ENCODE results near the gene SGTA. TPM values are rescaled to one million over a fixed set of nuclear protein-coding genes. Genes with fewer than 3 reads are reported as not detected.

SGTA gene
- total and polyA plus RNA-seq, 7 donors = 63.4 to 186 (median 99.1) TPM

- Histone ChIP-seq H3K4me1 (no peaks in the 10 kb centered on the region), H3K9me3 (peaks cover 5% of the 10 kb centered on the region), H3K27me3 (ENCODE audit: insufficient read depth in 3 of 3, low read length in 2 of 3) (peaks cover 0 to 58% (median 27%) of the 10 kb centered on the region in 3 donors), H3K4me3 (no peak overlapping the region), H3K36me3 (ENCODE audit: insufficient read depth in 1 of 2, low read depth in 1 of 2) (no peaks in the 10 kb centered on the region), H3K27ac (no peak overlapping the region)
- 80 to 84% (median 81%) methylated on average over 48 to 52 of the region's 52 CpGs for WGBS, 3 donors
- DNase-seq (no peak), ATAC-seq (no peak)
- no peak for TF ChIP-seq CTCF (IDR thresholded peaks at IDR 0.05)
- intact Hi-C loops (cut with DNase I) = no loop called here
Observed at GRCh38 chr19:2717638-2718541, 65.2 kb downstream of the SGTA start.

GRCh38 chr19:2716722-2717637 lies 66.1 kb downstream of the SGTA start:
- intact Hi-C loops (cut with DNase I) = no loop called here
- no peak for DNase-seq
- ATAC-seq = no peak
- no peak overlapping the region for H3K4me3 ChIP-seq
- H3K27me3 ChIP-seq (ENCODE audit: insufficient read depth in 3 of 3, low read length in 2 of 3) = peaks cover 0 to 48% (median 25%) of the 10 kb centered on the region in 3 donors
- TF ChIP-seq CTCF (IDR thresholded peaks at IDR 0.05) = no peak
- no peaks in the 10 kb centered on the region for H3K36me3 ChIP-seq (ENCODE audit: insufficient read depth in 1 of 2, low read depth in 1 of 2)
- no peaks in the 10 kb centered on the region for H3K4me1 ChIP-seq
- H3K9me3 ChIP-seq = peaks cover 5% of the 10 kb centered on the region
- WGBS, 3 donors = 84 to 86% (median 86%) methylated on average over 47 to 51 of the region's 51 CpGs
- no peak overlapping the region for H3K27ac ChIP-seq

- intact Hi-C loops (cut with DNase I) = no loop called here
- H3K4me1 ChIP-seq = no peaks in the 10 kb centered on the region
- DNase-seq (no peak), ATAC-seq (no peak)
- no peak for TF ChIP-seq CTCF (IDR thresholded peaks at IDR 0.05)
- H3K4me3 ChIP-seq = no peak overlapping the region
- H3K9me3 ChIP-seq = peaks cover 5% of the 10 kb centered on the region
- no peak overlapping the region for H3K27ac ChIP-seq
- H3K27me3 ChIP-seq (ENCODE audit: insufficient read depth in 3 of 3, low read length in 2 of 3) = peaks cover 0 to 43% (median 20%) of the 10 kb centered on the region in 3 donors
- no peaks in the 10 kb centered on the region for H3K36me3 ChIP-seq (ENCODE audit: insufficient read depth in 1 of 2, low read depth in 1 of 2)
- 87 to 89% (median 87%) methylated on average over 17 to 19 of the region's 19 CpGs for WGBS, 3 donors
Observed at GRCh38 chr19:2716275-2716650, 66.8 kb downstream of the SGTA start.

- DNase-seq = no peak
- H3K36me3 ChIP-seq (ENCODE audit: insufficient read depth in 1 of 2, low read depth in 1 of 2) = no peaks in the 10 kb centered on the region
- TF ChIP-seq CTCF (IDR thresholded peaks at IDR 0.05) = no peak
- no peak overlapping the region for H3K27ac ChIP-seq
- H3K4me1 ChIP-seq = no peaks in the 10 kb centered on the region
- ATAC-seq = no peak
- peaks cover 0 to 39% (median 17%) of the 10 kb centered on the region in 3 donors for H3K27me3 ChIP-seq (ENCODE audit: insufficient read depth in 3 of 3, low read length in 2 of 3)
- H3K9me3 ChIP-seq = peaks cover 5% of the 10 kb centered on the region
- no peak overlapping the region for H3K4me3 ChIP-seq
- 91 to 96% (median 91%) methylated on average over 12 of the region's 12 CpGs for WGBS, 3 donors
- intact Hi-C loops (cut with DNase I) = no loop called here
Observed at GRCh38 chr19:2715470-2716274, 67.4 kb downstream of the SGTA start.

All from psoas muscle (tissue), 8 donors.